ENCODE results near the gene PFKFB2.

PFKFB2 gene

GRCh38 chr1:207103892-207104373 is 50.9 kb downstream of the PFKFB2 start, which contains the start of gene C4BPA:
Gene C4BPA, plus strand, starts transcription at chr1:207104233. Its CDS starts 8,793 bp downstream, at chr1:207113026.
- H3K27me3 ChIP-seq (ENCODE audit: control insufficient read depth, insufficient read depth, low read length), result no peaks in the 10 kb centered on the region
- H3K27ac ChIP-seq (ENCODE audit: low read length), result no peak within 1 kb of the TSS

GRCh38 chr1:207109004-207109403 is 55.9 kb downstream of the PFKFB2 start:
- H3K4me3 ChIP-seq (ENCODE audit: low read length), result no peak overlapping the region
- no peak overlapping the region for H3K9ac ChIP-seq (ENCODE audit: low read length)
- H3K4me1 ChIP-seq (ENCODE audit: control insufficient read depth, low read depth, low read length), result peaks cover 3% of the 10 kb centered on the region
- no peaks in the 10 kb centered on the region for H3K27me3 ChIP-seq (ENCODE audit: control insufficient read depth, insufficient read depth, low read length)
- no peaks in the 10 kb centered on the region for H3K36me3 ChIP-seq (ENCODE audit: control insufficient read depth, low read depth, low read length)
- H3K27ac ChIP-seq (ENCODE audit: low read length), result no peak overlapping the region
- H3K9me3 ChIP-seq (ENCODE audit: control insufficient read depth, low read depth, low read length), result no peaks in the 10 kb centered on the region

More at GRCh38 chr1:207103892-207104373, 50.9 kb downstream of the PFKFB2 start, which contains the start of gene C4BPA:
- H3K4me1 ChIP-seq (ENCODE audit: control insufficient read depth, low read depth, low read length), result peaks cover 3% of the 10 kb centered on the region
- H3K9me3 ChIP-seq (ENCODE audit: control insufficient read depth, low read depth, low read length), result no peaks in the 10 kb centered on the region
- H3K4me3 ChIP-seq (ENCODE audit: low read length), result no peak within 1 kb of the TSS
- no peaks in the 10 kb centered on the region for H3K36me3 ChIP-seq (ENCODE audit: control insufficient read depth, low read depth, low read length)
- no peak within 1 kb of the TSS for H3K9ac ChIP-seq (ENCODE audit: low read length)

GRCh38 chr1:207112616-207113296 is 59.7 kb downstream of the PFKFB2 start:
- H3K27ac ChIP-seq (ENCODE audit: low read length), result no peak overlapping the region

DNA sequence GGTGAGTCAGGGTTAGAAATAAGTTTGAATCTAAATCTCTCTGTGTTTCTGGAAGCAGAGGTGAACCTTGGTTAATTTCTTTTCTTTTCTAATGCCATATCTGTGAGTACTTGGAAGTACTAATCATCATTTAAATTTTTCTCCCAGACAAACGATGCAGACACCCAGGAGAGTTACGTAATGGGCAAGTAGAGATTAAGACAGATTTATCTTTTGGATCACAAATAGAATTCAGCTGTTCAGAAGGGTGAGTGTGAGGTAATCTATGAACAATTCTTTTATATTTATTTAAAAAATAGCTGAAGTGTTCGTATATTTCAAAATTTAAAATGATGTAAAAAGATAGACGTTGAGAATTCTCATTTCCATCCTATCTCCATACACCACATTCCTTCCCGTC is 62.2 kb downstream of the PFKFB2 start:
- Histone ChIP-seq H3K9ac (ENCODE audit: low read length) (no peak overlapping the region), H3K9me3 (ENCODE audit: control insufficient read depth, low read depth, low read length) (no peaks in the 10 kb centered on the region), H3K4me1 (ENCODE audit: control insufficient read depth, low read depth, low read length) (no peaks in the 10 kb centered on the region), H3K4me3 (ENCODE audit: low read length) (no peak overlapping the region), H3K27ac (ENCODE audit: low read length) (no peak overlapping the region), H3K36me3 (ENCODE audit: control insufficient read depth, low read depth, low read length) (no peaks in the 10 kb centered on the region), H3K27me3 (ENCODE audit: control insufficient read depth, insufficient read depth, low read length) (no peaks in the 10 kb centered on the region)

More at GRCh38 chr1:207112616-207113296, 59.7 kb downstream of the PFKFB2 start:
- Histone ChIP-seq H3K4me1 (ENCODE audit: control insufficient read depth, low read depth, low read length) (no peaks in the 10 kb centered on the region), H3K9ac (ENCODE audit: low read length) (no peak overlapping the region), H3K36me3 (ENCODE audit: control insufficient read depth, low read depth, low read length) (no peaks in the 10 kb centered on the region), H3K27me3 (ENCODE audit: control insufficient read depth, insufficient read depth, low read length) (no peaks in the 10 kb centered on the region), H3K4me3 (ENCODE audit: low read length) (no peak overlapping the region), H3K9me3 (ENCODE audit: control insufficient read depth, low read depth, low read length) (no peaks in the 10 kb centered on the region)

DNA sequence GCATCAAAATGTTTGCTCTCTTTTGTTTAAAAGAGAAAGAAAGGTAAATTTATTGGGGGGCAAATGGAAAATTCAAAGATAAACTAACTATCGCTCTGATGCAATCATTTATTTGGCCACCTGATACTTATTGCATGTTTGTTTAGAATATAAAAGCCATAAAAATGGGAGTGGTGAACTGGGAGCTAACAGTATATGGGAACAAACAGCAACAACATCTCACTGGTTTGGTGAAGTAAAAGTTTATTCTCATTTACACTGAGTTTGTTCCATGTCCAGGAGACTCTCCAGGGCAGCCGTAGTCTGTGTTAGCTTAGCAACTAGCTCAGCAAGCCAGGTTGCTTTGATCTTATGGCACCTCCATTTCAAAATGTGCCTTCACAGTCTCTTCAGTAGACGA is 71.3 kb downstream of the PFKFB2 start:
- Histone ChIP-seq H3K4me3 (ENCODE audit: low read length) (no peak overlapping the region), H3K9ac (ENCODE audit: low read length) (no peak overlapping the region)

GRCh38 chr1:207128336-207128921 is 75.4 kb downstream of the PFKFB2 start:
- H3K9ac ChIP-seq (ENCODE audit: low read length), result no peak overlapping the region
- H3K27me3 ChIP-seq (ENCODE audit: control insufficient read depth, insufficient read depth, low read length), result no peaks in the 10 kb centered on the region
- H3K27ac ChIP-seq (ENCODE audit: low read length), result no peak overlapping the region
- no peaks in the 10 kb centered on the region for H3K4me1 ChIP-seq (ENCODE audit: control insufficient read depth, low read depth, low read length)
- H3K9me3 ChIP-seq (ENCODE audit: control insufficient read depth, low read depth, low read length), result no peaks in the 10 kb centered on the region
- no peak overlapping the region for H3K4me3 ChIP-seq (ENCODE audit: low read length)
- H3K36me3 ChIP-seq (ENCODE audit: control insufficient read depth, low read depth, low read length), result no peaks in the 10 kb centered on the region

More for the DNA sequence above, 71.3 kb downstream of the PFKFB2 start:
- Histone ChIP-seq H3K27ac (ENCODE audit: low read length) (no peak overlapping the region), H3K36me3 (ENCODE audit: control insufficient read depth, low read depth, low read length) (no peaks in the 10 kb centered on the region), H3K4me1 (ENCODE audit: control insufficient read depth, low read depth, low read length) (no peaks in the 10 kb centered on the region), H3K9me3 (ENCODE audit: control insufficient read depth, low read depth, low read length) (no peaks in the 10 kb centered on the region), H3K27me3 (ENCODE audit: control insufficient read depth, insufficient read depth, low read length) (no peaks in the 10 kb centered on the region)

DNA sequence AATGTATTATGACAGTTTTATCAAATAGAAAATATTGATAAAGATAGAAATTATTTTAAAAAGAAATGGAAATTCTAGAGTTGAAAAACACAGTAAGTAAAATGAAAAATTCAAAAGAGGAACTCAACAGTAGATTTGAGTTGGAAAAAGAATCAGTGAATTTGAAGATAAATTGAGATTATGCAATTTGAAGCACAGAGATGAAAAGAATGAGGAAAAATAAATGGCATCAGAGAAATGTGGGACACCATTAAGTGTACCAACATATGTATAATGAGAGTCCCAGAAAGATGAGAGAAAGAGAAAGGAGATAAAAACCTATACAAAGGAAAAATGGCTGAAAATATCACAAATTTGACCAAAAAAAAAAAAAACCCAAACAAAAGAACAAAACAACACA is 76.0 kb downstream of the PFKFB2 start:
- H3K36me3 ChIP-seq (ENCODE audit: control insufficient read depth, low read depth, low read length), result no peaks in the 10 kb centered on the region
- no peak overlapping the region for H3K4me3 ChIP-seq (ENCODE audit: low read length)
- no peaks in the 10 kb centered on the region for H3K27me3 ChIP-seq (ENCODE audit: control insufficient read depth, insufficient read depth, low read length)
- no peak overlapping the region for H3K9ac ChIP-seq (ENCODE audit: low read length)
- no peak overlapping the region for H3K27ac ChIP-seq (ENCODE audit: low read length)
- H3K9me3 ChIP-seq (ENCODE audit: control insufficient read depth, low read depth, low read length), result no peaks in the 10 kb centered on the region
- no peaks in the 10 kb centered on the region for H3K4me1 ChIP-seq (ENCODE audit: control insufficient read depth, low read depth, low read length)

Data from iPS-18a (cell line).